Ishikawa (cell line): ENCODE measurements around the gene LCN10.
A peak's percentile ranks its signal among the peaks of the same experiment; 100 is the strongest.

Experiments
- CEBPB ChIP-seq: IDR thresholded peaks from 2 replicates; pipeline ENCODE4 v1.6.1; 2012
- CREB1 ChIP-seq: IDR thresholded peaks from 2 replicates; pipeline ENCODE4 v1.6.1; 2012; ENCODE audit warnings: low read depth
- EGR1 ChIP-seq: IDR thresholded peaks from 2 replicates; pipeline ENCODE4 v1.6.1; 2012
- EP300 ChIP-seq: IDR thresholded peaks from 2 replicates; pipeline ENCODE4 v1.6.1; 2012; ENCODE audit warnings: borderline replicate concordance
- FOXM1 ChIP-seq: IDR thresholded peaks from 2 replicates; pipeline ENCODE4 v1.6.1; 2012; ENCODE audit warnings: low read depth, borderline replicate concordance
- MAX ChIP-seq: IDR thresholded peaks from 2 replicates; pipeline ENCODE4 v1.6.1; 2012
- NFIC ChIP-seq: IDR thresholded peaks from 2 replicates; pipeline ENCODE4 v1.6.1; 2012
- RAD21 ChIP-seq: IDR thresholded peaks from 2 replicates; pipeline ENCODE4 v1.6.1; 2012; ENCODE audit warnings: low read depth
- REST ChIP-seq: IDR thresholded peaks from 2 replicates; pipeline ENCODE4 v1.6.1; 2012; ENCODE audit warnings: low read depth, mild to moderate bottlenecking
- TAF1 ChIP-seq: IDR thresholded peaks from 2 replicates; pipeline ENCODE4 v1.6.1; 2012; ENCODE audit warnings: low read depth, mild to moderate bottlenecking
- TCF12 ChIP-seq: IDR thresholded peaks from 2 replicates; pipeline ENCODE4 v1.6.1; 2012; ENCODE audit warnings: low read depth
- TEAD4 ChIP-seq: IDR thresholded peaks from 2 replicates; pipeline ENCODE4 v1.6.1; 2012
- YY1 ChIP-seq: IDR thresholded peaks from 2 replicates; pipeline ENCODE4 v1.6.1; 2012; ENCODE audit warnings: low read depth
- ZBTB7A ChIP-seq: IDR thresholded peaks from 2 replicates; pipeline ENCODE4 v1.6.1; 2012; ENCODE audit warnings: low read depth
- TF ChIP-seq, protein P1 (sequence below): IDR thresholded peaks from 2 replicates; pipeline ENCODE4 v1.6.1; 2012

LCN10 gene

DNA sequence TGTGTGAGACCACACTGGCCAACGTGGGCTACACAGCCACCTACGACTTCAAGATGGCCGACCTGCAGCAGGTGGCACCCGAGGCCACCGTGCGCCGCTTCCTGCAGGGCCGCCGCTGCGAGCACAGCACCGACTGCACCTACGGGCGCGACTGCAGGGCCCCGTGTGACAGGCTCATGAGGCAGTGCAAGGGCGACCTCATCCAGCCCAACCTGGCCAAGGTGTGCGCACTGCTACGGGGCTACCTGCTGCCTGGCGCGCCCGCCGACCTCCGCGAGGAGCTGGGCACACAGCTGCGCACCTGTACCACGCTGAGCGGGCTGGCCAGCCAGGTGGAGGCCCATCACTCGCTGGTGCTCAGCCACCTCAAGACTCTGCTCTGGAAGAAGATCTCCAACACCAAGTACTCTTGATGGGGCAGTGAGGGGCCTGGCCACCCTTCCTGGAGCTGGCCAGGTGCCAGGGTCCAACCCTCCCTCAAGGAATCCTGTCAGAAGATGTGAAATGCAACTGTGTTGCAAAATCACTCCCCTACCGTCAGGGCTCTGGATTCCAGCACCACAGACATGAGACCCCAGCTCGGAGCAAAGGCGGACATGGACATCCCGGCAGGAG, 19.3 kb downstream of the LCN10 start:
- TF ChIP-seq YY1: peak; percentile 44; the same call in 1 of the 2 replicates
- TF ChIP-seq REST: no peak
- peak; percentile 42; the same call in 1 of the 2 replicates for TF ChIP-seq NFIC

DNA sequence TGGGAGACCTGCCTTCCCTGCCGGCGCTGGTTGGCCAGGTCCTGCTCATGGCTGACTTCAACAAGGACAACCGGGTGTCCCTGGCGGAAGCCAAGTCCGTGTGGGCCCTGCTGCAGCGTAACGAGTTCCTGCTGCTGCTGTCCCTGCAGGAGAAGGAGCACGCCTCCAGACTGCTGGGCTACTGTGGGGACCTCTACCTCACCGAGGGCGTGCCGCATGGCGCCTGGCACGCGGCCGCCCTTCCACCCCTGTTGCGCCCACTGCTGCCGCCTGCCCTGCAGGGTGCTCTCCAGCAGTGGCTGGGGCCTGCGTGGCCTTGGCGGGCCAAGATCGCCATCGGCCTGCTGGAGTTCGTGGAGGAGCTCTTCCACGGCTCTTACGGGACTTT, 19.8 kb downstream of the LCN10 start:
- TF ChIP-seq TCF12: peak; percentile 22; the same call in 1 of the 2 replicates
- TF ChIP-seq ZBTB7A: no peak
- TF ChIP-seq CREB1: no peak
- no peak for TF ChIP-seq CEBPB
- 0 out of 2 replicates have a peak, but pooled peaks have one; percentile 16 for TF ChIP-seq MAX
- TF ChIP-seq REST: no peak

GRCh38 chr9:136722093-136722968, 20.4 kb downstream of the LCN10 start:
- no peak for TF ChIP-seq ZBTB7A
- no peak for TF ChIP-seq EP300
- no peak for TF ChIP-seq YY1
- no peak for TF ChIP-seq NFIC
- TF ChIP-seq CREB1: no peak
- TF ChIP-seq FOXM1: no peak
- TF ChIP-seq REST: no peak
- no peak for TF ChIP-seq MAX
- TF ChIP-seq TCF12: no peak

DNA sequence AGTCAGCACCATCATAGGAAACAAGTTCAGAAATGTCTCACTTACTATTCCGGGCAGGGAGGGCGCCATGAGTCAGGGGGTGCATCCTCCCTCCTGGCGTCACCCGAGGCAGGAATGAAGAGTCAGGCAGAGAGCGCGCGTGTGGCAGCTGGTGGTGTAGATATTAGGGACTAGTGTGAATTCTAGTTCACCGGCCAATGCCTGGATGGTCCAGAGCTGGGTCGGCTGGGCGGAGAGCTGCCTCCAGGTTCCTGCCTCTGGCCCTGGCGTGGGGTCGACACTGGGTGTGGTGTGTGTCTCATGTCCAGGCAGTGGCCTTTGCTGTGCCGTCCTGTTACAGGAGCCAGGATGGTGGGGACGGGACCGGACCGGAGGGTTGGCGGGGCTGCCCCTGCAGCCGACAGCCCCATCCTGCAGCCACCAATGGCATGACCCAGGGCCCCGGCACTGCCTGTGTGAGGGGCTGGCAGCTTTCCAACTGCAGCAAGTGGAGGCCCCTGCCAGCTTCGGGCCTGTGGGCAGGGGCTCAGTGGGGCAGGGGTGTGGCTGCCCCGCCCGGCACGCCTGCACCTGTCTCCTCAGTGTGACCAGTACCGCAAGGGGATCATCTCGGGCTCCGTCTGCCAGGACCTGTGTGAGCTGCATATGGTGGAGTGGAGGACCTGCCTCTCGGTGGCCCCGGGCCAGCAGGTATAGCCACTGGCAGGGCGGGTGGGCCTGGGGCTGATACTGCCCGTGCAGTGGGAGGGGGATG, 21.2 kb downstream of the LCN10 start:
- TF ChIP-seq TAF1 (no peak), NFIC (peak; percentile 62)
- TF ChIP-seq, protein P1, sequence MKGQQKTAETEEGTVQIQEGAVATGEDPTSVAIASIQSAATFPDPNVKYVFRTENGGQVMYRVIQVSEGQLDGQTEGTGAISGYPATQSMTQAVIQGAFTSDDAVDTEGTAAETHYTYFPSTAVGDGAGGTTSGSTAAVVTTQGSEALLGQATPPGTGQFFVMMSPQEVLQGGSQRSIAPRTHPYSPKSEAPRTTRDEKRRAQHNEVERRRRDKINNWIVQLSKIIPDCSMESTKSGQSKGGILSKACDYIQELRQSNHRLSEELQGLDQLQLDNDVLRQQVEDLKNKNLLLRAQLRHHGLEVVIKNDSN: no peak

DNA sequence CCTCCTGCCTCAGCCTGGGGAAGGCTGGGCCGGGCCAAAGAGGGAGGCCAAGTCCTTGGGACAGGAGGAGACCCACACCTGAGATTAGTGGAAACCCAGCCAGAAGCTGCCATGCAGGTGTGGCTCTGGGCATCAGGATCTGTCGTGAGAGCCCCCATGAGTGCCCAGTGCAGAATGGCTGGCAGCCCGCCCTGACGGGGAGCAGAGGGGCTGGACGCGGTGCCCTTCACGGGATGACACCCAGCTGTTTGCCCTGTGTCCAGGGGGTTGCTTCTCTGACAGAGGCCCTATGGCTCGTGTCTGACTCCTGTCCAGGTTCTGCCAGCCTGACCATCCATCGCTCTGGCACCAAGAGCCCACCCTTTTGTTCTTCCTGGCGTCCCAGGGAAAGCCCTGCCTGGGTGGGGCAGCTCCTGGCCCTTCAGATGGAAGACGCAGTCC, 21.8 kb downstream of the LCN10 start:
- TF ChIP-seq CEBPB (no peak), ZBTB7A (no peak), YY1 (no peak), TEAD4 (no peak), TAF1 (no peak), EGR1 (no peak), TCF12 (no peak), EP300 (no peak), RAD21 (no peak)
